DND-41 (cell line): Measurements from ENCODE around the gene NFIA.
"Not testable (repeated sequence)": the region's sequence is repeated elsewhere in the genome, so short reads cannot be mapped to it uniquely, and the experiment has no call there.

Experiments used
- ATAC-seq: fragments of 200-7000 bp; cut with Tn5 transposase; 3 replicates; pipeline ENCODE4 v1.9.1; 2021; ENCODE audit warnings: low read depth; ENCODE audit not compliant: insufficient read depth
- DNase-seq: peaks from one replicate; pipeline ENCODE4 v3.0.0-alpha.2; 2020
- H2AFZ ChIP-seq: 2 replicates; pipeline ENCODE4 v1.6.0; 2012; ENCODE audit warnings: low read depth, low read length
- H3K27ac ChIP-seq: 2 replicates; pipeline ENCODE4 v1.5.1; 2012; ENCODE audit warnings: low read length, inconsistent platforms
- H3K27me3 ChIP-seq: fragments of 200-600 bp; sonication (generic); 2 replicates; pipeline ENCODE4 v1.6.0; 2012; ENCODE audit warnings: low read length, mild to moderate bottlenecking, inconsistent platforms; ENCODE audit not compliant: insufficient read depth, poor library complexity
- H3K36me3 ChIP-seq: 2 replicates; pipeline ENCODE4 v1.5.1; 2012; ENCODE audit warnings: low read length, inconsistent platforms; ENCODE audit not compliant: insufficient read depth
- H3K4me1 ChIP-seq: 2 replicates; pipeline ENCODE4 v1.5.1; 2012; ENCODE audit warnings: mild to moderate bottlenecking, low read length; ENCODE audit not compliant: insufficient read depth
- H3K4me2 ChIP-seq: 2 replicates; pipeline ENCODE4 v1.6.0; 2012; ENCODE audit warnings: mild to moderate bottlenecking, moderate library complexity, low read length, inconsistent platforms; ENCODE audit not compliant: insufficient read depth
- H3K4me3 ChIP-seq, 2 experiments: fragments of 200-600 bp in 1 of 2; shearing (Covaris generic) in 1 of 2; 2 replicates each; pipeline ENCODE4 v1.5.1; 2012 to 2016; ENCODE audit warnings: inconsistent platforms in 2 of 2, low read length in 2 of 2, mild to moderate bottlenecking in 2 of 2, low read depth in 1 of 2, moderate library complexity in 1 of 2
- H3K79me2 ChIP-seq: 2 replicates; pipeline ENCODE4 v1.6.0; 2012; ENCODE audit warnings: low read length, inconsistent platforms; ENCODE audit not compliant: insufficient read depth
- H3K9ac ChIP-seq: 2 replicates; pipeline ENCODE4 v1.6.0; 2012; ENCODE audit warnings: low read depth, mild to moderate bottlenecking, inconsistent platforms, low read length, moderate library complexity
- H3K9me3 ChIP-seq: 2 replicates; pipeline ENCODE4 v1.5.1; 2012; ENCODE audit warnings: low read length, moderate library complexity, mild to moderate bottlenecking, inconsistent platforms; ENCODE audit not compliant: insufficient read depth, severe bottlenecking
- H4K20me1 ChIP-seq: 2 replicates; pipeline ENCODE4 v1.6.0; 2012; ENCODE audit warnings: low read length; ENCODE audit not compliant: insufficient read depth
- EZH2 ChIP-seq: IDR thresholded peaks from 3 replicates; pipeline ENCODE4 v1.6.1; 2012; ENCODE audit warnings: borderline replicate concordance, low read depth, mild to moderate bottlenecking, moderate library complexity, low read length, inconsistent platforms; ENCODE audit not compliant: severe bottlenecking
- TF ChIP-seq, protein P1 (sequence below): IDR thresholded peaks from 2 replicates; pipeline ENCODE4 v1.5.1; 2012; ENCODE audit warnings: borderline replicate concordance, low read length, moderate library complexity, mild to moderate bottlenecking; ENCODE audit not compliant: poor library complexity, severe bottlenecking; ENCODE audit errors: extremely low read depth

The NFIA gene

GRCh38 chr1:61277121-61277690 lies 194.8 kb downstream of the NFIA start:
- Histone ChIP-seq H3K4me3 (no peak overlapping the region), H3K27ac (no peak overlapping the region), H3K9ac (no peak overlapping the region), H3K9me3 (no peaks in the 10 kb centered on the region), H4K20me1 (no peaks in the 10 kb centered on the region), H3K27me3 (no peaks in the 10 kb centered on the region), H3K4me2 (no peak overlapping the region), H2AFZ (no peak overlapping the region), H3K4me1 (no peaks in the 10 kb centered on the region), H3K36me3 (no peaks in the 10 kb centered on the region), H3K79me2 (no peaks in the 10 kb centered on the region)
- ATAC-seq = no peak
- DNase-seq = no peak
- TF ChIP-seq, protein P1, sequence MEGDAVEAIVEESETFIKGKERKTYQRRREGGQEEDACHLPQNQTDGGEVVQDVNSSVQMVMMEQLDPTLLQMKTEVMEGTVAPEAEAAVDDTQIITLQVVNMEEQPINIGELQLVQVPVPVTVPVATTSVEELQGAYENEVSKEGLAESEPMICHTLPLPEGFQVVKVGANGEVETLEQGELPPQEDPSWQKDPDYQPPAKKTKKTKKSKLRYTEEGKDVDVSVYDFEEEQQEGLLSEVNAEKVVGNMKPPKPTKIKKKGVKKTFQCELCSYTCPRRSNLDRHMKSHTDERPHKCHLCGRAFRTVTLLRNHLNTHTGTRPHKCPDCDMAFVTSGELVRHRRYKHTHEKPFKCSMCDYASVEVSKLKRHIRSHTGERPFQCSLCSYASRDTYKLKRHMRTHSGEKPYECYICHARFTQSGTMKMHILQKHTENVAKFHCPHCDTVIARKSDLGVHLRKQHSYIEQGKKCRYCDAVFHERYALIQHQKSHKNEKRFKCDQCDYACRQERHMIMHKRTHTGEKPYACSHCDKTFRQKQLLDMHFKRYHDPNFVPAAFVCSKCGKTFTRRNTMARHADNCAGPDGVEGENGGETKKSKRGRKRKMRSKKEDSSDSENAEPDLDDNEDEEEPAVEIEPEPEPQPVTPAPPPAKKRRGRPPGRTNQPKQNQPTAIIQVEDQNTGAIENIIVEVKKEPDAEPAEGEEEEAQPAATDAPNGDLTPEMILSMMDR = no peak
- no peak for TF ChIP-seq EZH2

DNA sequence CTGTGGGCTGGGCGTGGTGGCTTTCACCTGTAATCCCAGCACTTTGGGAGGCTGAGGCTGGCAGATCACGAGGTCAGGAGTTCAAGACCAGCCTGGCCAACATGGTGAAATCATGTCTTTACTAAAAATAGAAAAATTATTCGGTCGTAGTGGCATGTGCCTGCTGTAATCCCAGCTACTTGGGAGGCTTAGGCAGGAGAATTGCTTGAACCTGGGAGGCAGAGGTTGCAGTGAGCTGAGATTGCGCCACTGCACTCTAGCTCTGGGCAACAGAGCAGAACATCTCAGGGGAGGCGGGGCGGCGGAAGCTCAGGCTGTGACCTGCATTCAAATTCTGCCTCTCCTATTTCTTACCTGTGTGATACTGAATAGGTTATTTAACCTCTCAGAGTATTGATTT lies 196.1 kb downstream of the NFIA start:
- H2AFZ ChIP-seq, DNase-seq, H3K9me3 ChIP-seq, H3K9ac ChIP-seq, H3K4me3 ChIP-seq, ATAC-seq, H3K4me2 ChIP-seq, H4K20me1 ChIP-seq, H3K79me2 ChIP-seq, H3K36me3 ChIP-seq, H3K27ac ChIP-seq, H3K27me3 ChIP-seq, H3K4me1 ChIP-seq: not testable (repeated sequence)

- no peak overlapping the region for H3K9ac ChIP-seq
These were observed 196.6 kb downstream of the NFIA start for GRCh38 chr1:61278966-61279365.

DNA sequence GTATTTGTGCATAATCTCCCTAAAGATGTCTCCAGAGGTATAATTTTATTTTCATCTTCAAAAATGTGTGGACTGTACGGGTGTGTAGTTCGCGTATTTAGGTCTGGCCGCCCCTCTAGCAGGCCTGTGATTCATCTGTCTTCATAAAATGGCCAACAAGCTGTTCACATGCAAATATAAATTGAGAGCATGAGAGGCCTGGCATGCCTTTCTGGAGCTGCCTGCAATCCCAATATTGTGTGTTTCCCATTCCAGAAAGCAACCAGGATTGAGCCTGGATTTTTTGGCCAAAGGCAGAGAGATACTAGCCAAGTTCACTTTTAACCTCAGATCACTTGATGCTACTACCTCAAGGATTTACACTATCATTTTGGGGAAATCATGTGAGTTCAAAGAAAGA lies 197.2 kb downstream of the NFIA start:
- H3K4me3 ChIP-seq = no peak overlapping the region
- DNase-seq (no peak), ATAC-seq (no peak)
- H3K36me3 ChIP-seq = no peaks in the 10 kb centered on the region
- H3K79me2 ChIP-seq = no peaks in the 10 kb centered on the region
- TF ChIP-seq EZH2 = no peak
- TF ChIP-seq, protein P1 = no peak
- H3K9ac ChIP-seq = no peak overlapping the region
- H2AFZ ChIP-seq = no peak overlapping the region
- no peaks in the 10 kb centered on the region for H3K27me3 ChIP-seq
- H4K20me1 ChIP-seq = no peaks in the 10 kb centered on the region
- no peaks in the 10 kb centered on the region for H3K4me1 ChIP-seq
- no peak overlapping the region for H3K4me2 ChIP-seq
- no peak overlapping the region for H3K27ac ChIP-seq
- H3K9me3 ChIP-seq = no peaks in the 10 kb centered on the region

More at GRCh38 chr1:61278966-61279365, 196.6 kb downstream of the NFIA start:
- Histone ChIP-seq H3K4me2 (no peak overlapping the region), H3K9me3 (no peaks in the 10 kb centered on the region), H4K20me1 (no peaks in the 10 kb centered on the region), H3K4me1 (no peaks in the 10 kb centered on the region), H3K27me3 (no peaks in the 10 kb centered on the region), H3K4me3 (no peak overlapping the region), H3K36me3 (no peaks in the 10 kb centered on the region), H3K79me2 (no peaks in the 10 kb centered on the region), H3K27ac (no peak overlapping the region), H2AFZ (no peak overlapping the region)
- no peak for ATAC-seq
- TF ChIP-seq, protein P1 = no peak
- no peak for TF ChIP-seq EZH2
- DNase-seq = no peak
